CD4-positive, CD25-positive, alpha-beta regulatory T cell (primary cell): Measurements from ENCODE around the gene TNFSF8. TPM values are rescaled to one million over a fixed set of nuclear protein-coding genes. Genes with fewer than 3 reads are reported as not detected.

Experiments
- ATAC-seq, 2 donors: fragments of 150-1000 bp; cut with Tn5 transposase; one replicate each; pipeline ENCODE4 v1.10.0; 2021; ENCODE audit warnings: low read depth in 2 of 2, moderate number of reproducible peaks in 2 of 2, moderate library complexity in 1 of 2
- DNase-seq, 3 donors: peaks; one replicate each; pipeline versions ENCODE4 v3.0.0 to v3.0.0-alpha.2; 2012 to 2022; ENCODE audit warnings: mixed read lengths in 1 of 3
- H3K27ac ChIP-seq: one replicate; pipeline ENCODE4 v1.7.0; 2013; ENCODE audit warnings: mild to moderate bottlenecking, low read length; ENCODE audit not compliant: insufficient read depth, poor library complexity, severe bottlenecking
- H3K27me3 ChIP-seq: one replicate; pipeline ENCODE4 v1.7.0; 2013; ENCODE audit warnings: low read length; ENCODE audit not compliant: control insufficient read depth, insufficient read depth
- H3K36me3 ChIP-seq: one replicate; pipeline ENCODE4 v1.7.0; 2013; ENCODE audit warnings: mild to moderate bottlenecking, low read length, moderate library complexity; ENCODE audit not compliant: control insufficient read depth, insufficient read depth
- H3K4me1 ChIP-seq: 2 replicates; pipeline ENCODE4 v1.7.0; 2013; ENCODE audit warnings: mild to moderate bottlenecking, low read length; ENCODE audit not compliant: insufficient read depth, control insufficient read depth, poor library complexity, severe bottlenecking
- H3K4me3 ChIP-seq: one replicate; pipeline ENCODE4 v1.7.0; 2013; ENCODE audit warnings: low read depth, mild to moderate bottlenecking, low read length, moderate library complexity
- H3K9me3 ChIP-seq, 2 experiments: 1 replicate in 1 of 2; 2 replicates in 1 of 2; pipeline ENCODE4 v1.7.0; 2013; ENCODE audit warnings: low read length in 2 of 2, mild to moderate bottlenecking in 1 of 2, moderate library complexity in 1 of 2; ENCODE audit not compliant: control insufficient read depth in 2 of 2
- H3K27ac Mint-ChIP-seq, 3 donors: one replicate each; pipeline ENCODE4 v1.8.0; 2020 to 2022; ENCODE audit warnings: mild to moderate bottlenecking in 3 of 3, mixed read lengths in 3 of 3, moderate library complexity in 2 of 3
- H3K27me3 Mint-ChIP-seq: one replicate; pipeline ENCODE4 v1.8.0; 2022; ENCODE audit warnings: mild to moderate bottlenecking, mixed read lengths
- H3K36me3 Mint-ChIP-seq: one replicate; pipeline ENCODE4 v1.8.0; 2020; ENCODE audit warnings: mixed read lengths
- H3K4me1 Mint-ChIP-seq, 4 donors: one replicate each; pipeline ENCODE4 v1.8.0; 2020 to 2022; ENCODE audit warnings: mixed read lengths in 4 of 4, mild to moderate bottlenecking in 1 of 4
- H3K4me3 Mint-ChIP-seq, 4 donors: one replicate each; pipeline ENCODE4 v1.8.0; 2020 to 2022; ENCODE audit warnings: mild to moderate bottlenecking in 4 of 4, mixed read lengths in 4 of 4, moderate library complexity in 3 of 4
- H3K9me3 Mint-ChIP-seq, 7 donors: one replicate each; pipeline ENCODE4 v1.8.0; 2020 to 2022; ENCODE audit warnings: mixed read lengths in 7 of 7, mild to moderate bottlenecking in 3 of 7, moderate library complexity in 2 of 7
- polyA plus RNA-seq, 4 donors: library from polyadenylated mRNA; unstranded; fragments of 300-500 nt; fragmentation: Illumina TruSeq; gene quantifications; one replicate each; pipeline ENCODE4 v1.2.3, GENCODE V29; 2021
- total RNA-seq: library from RNA; stranded (reverse); gene quantifications from one replicate; pipeline ENCODE4 v1.2.3, GENCODE V29; 2022

The TNFSF8 gene
- total RNA-seq: 47.3 TPM
- 10 to 100 TPM; 31.4 to 78.1 (median 50.7) TPM for polyA plus RNA-seq

- peaks cover 0 to 2% (median 0%) of the 10 kb centered on the region in 7 donors for H3K9me3 Mint-ChIP-seq
Measured at GRCh38 chr9:114930056-114930812, at the start of gene TNFSF8. TSS of gene TNFSF8 (minus strand) at chr9:114930591. CDS start at chr9:114930303, 288 bp downstream.

GRCh38 chr9:114973216-114973615 is 42.8 kb upstream of the TNFSF8 start:
- ATAC-seq (no peak), DNase-seq (no peak)
- no peaks in the 10 kb centered on the region for H3K27me3 ChIP-seq
- no peaks in the 10 kb centered on the region for H3K36me3 Mint-ChIP-seq
- no peak overlapping the region for H3K4me3 Mint-ChIP-seq
- H3K9me3 ChIP-seq: no peaks in the 10 kb centered on the region
- H3K9me3 Mint-ChIP-seq: peaks cover 0 to 6% (median 0%) of the 10 kb centered on the region in 7 donors
- H3K27ac ChIP-seq: no peak overlapping the region
- H3K4me1 Mint-ChIP-seq: peaks cover 0 to 6% (median 3%) of the 10 kb centered on the region in 4 donors
- no peaks in the 10 kb centered on the region for H3K36me3 ChIP-seq
- no peak overlapping the region for H3K27ac Mint-ChIP-seq
- no peaks in the 10 kb centered on the region for H3K4me1 ChIP-seq
- H3K27me3 Mint-ChIP-seq: peaks cover 11% of the 10 kb centered on the region
- no peak overlapping the region for H3K4me3 ChIP-seq

More at GRCh38 chr9:114930056-114930812, at the start of gene TNFSF8:
- Mint-ChIP-seq H3K4me3 (peak within 1 kb of the TSS; percentile 93 to 100 (median 96)), H3K27me3 (no peaks in the 10 kb centered on the region), H3K4me1 (peaks cover 18 to 59% (median 35%) of the 10 kb centered on the region in 4 donors), H3K36me3 (peaks cover 12% of the 10 kb centered on the region), H3K27ac (peak within 1 kb of the TSS; percentile 97 to 100 (median 100))
- peak; percentile 79 to 84 for ATAC-seq
- Histone ChIP-seq H3K4me3 (peak within 1 kb of the TSS; percentile 94), H3K9me3 (no peaks in the 10 kb centered on the region), H3K4me1 (peaks cover 44% of the 10 kb centered on the region), H3K27ac (peak within 1 kb of the TSS; percentile 84), H3K36me3 (no peaks in the 10 kb centered on the region), H3K27me3 (no peaks in the 10 kb centered on the region)
- peak; percentile 37 to 93 (median 74) for DNase-seq

- H3K27ac ChIP-seq: no peak overlapping the region
- DNase-seq: no peak
- H3K36me3 ChIP-seq: no peaks in the 10 kb centered on the region
- H3K4me3 ChIP-seq: no peak overlapping the region
- no peaks in the 10 kb centered on the region for H3K27me3 ChIP-seq
- H3K27ac Mint-ChIP-seq: no peak overlapping the region
- peaks cover 11% of the 10 kb centered on the region for H3K27me3 Mint-ChIP-seq
- peaks cover 0 to 6% (median 0%) of the 10 kb centered on the region in 7 donors for H3K9me3 Mint-ChIP-seq
- peaks cover 0 to 11% (median 8%) of the 10 kb centered on the region in 4 donors for H3K4me1 Mint-ChIP-seq
- no peak overlapping the region for H3K4me3 Mint-ChIP-seq
- ATAC-seq: no peak
- no peaks in the 10 kb centered on the region for H3K4me1 ChIP-seq
- no peaks in the 10 kb centered on the region for H3K36me3 Mint-ChIP-seq
- H3K9me3 ChIP-seq: no peaks in the 10 kb centered on the region
Measured at GRCh38 chr9:114972510-114973136, 42.2 kb upstream of the TNFSF8 start.

GRCh38 chr9:114969269-114969668 is 38.9 kb upstream of the TNFSF8 start:
- Histone ChIP-seq H3K9me3 (no peaks in the 10 kb centered on the region), H3K27me3 (no peaks in the 10 kb centered on the region), H3K4me3 (no peak overlapping the region), H3K36me3 (no peaks in the 10 kb centered on the region), H3K27ac (no peak overlapping the region), H3K4me1 (no peaks in the 10 kb centered on the region)
- H3K4me3 Mint-ChIP-seq: no peak overlapping the region
- H3K27ac Mint-ChIP-seq: peak overlapping the region in 1 of 3 donors; percentile 7
- ATAC-seq: no peak
- H3K9me3 Mint-ChIP-seq: peaks cover 0 to 6% (median 0%) of the 10 kb centered on the region in 7 donors
- no peaks in the 10 kb centered on the region for H3K36me3 Mint-ChIP-seq
- DNase-seq: no peak
- peaks cover 0 to 13% (median 8%) of the 10 kb centered on the region in 4 donors for H3K4me1 Mint-ChIP-seq
- peaks cover 14% of the 10 kb centered on the region for H3K27me3 Mint-ChIP-seq

GRCh38 chr9:114968671-114969070 is 38.3 kb upstream of the TNFSF8 start:
- DNase-seq: no peak
- peaks cover 0 to 13% (median 8%) of the 10 kb centered on the region in 4 donors for H3K4me1 Mint-ChIP-seq
- Histone ChIP-seq H3K4me1 (no peaks in the 10 kb centered on the region), H3K27ac (no peak overlapping the region), H3K4me3 (no peak overlapping the region), H3K27me3 (no peaks in the 10 kb centered on the region), H3K36me3 (no peaks in the 10 kb centered on the region), H3K9me3 (no peaks in the 10 kb centered on the region)
- H3K4me3 Mint-ChIP-seq: no peak overlapping the region
- ATAC-seq: no peak
- no peaks in the 10 kb centered on the region for H3K36me3 Mint-ChIP-seq
- H3K27me3 Mint-ChIP-seq: peaks cover 18% of the 10 kb centered on the region
- peak overlapping the region in 1 of 3 donors; percentile 34 for H3K27ac Mint-ChIP-seq
- H3K9me3 Mint-ChIP-seq: peaks cover 0 to 3% (median 0%) of the 10 kb centered on the region in 7 donors

- DNase-seq: no peak
- Mint-ChIP-seq H3K27ac (no peak overlapping the region), H3K27me3 (peaks cover 21% of the 10 kb centered on the region), H3K36me3 (peaks cover 8% of the 10 kb centered on the region), H3K4me3 (no peak overlapping the region), H3K9me3 (peaks cover 0 to 21% (median 4%) of the 10 kb centered on the region in 7 donors), H3K4me1 (peaks cover 0 to 13% (median 8%) of the 10 kb centered on the region in 4 donors)
- no peak overlapping the region for H3K27ac ChIP-seq
- H3K4me1 ChIP-seq: no peaks in the 10 kb centered on the region
- no peak overlapping the region for H3K4me3 ChIP-seq
- no peaks in the 10 kb centered on the region for H3K36me3 ChIP-seq
- no peak for ATAC-seq
- H3K9me3 ChIP-seq: peaks cover 0 to 2% of the 10 kb centered on the region in 2 experiments
- no peaks in the 10 kb centered on the region for H3K27me3 ChIP-seq
Measured at GRCh38 chr9:114965564-114965963, 35.2 kb upstream of the TNFSF8 start.

GRCh38 chr9:114962809-114963208 is 32.4 kb upstream of the TNFSF8 start:
- Mint-ChIP-seq H3K9me3 (peaks cover 3 to 34% (median 11%) of the 10 kb centered on the region in 7 donors), H3K27me3 (peaks cover 21% of the 10 kb centered on the region), H3K4me3 (no peak overlapping the region), H3K27ac (no peak overlapping the region), H3K36me3 (peaks cover 8% of the 10 kb centered on the region), H3K4me1 (peaks cover 5 to 12% (median 8%) of the 10 kb centered on the region in 4 donors)
- DNase-seq (no peak), ATAC-seq (no peak)
- H3K9me3 ChIP-seq: peaks cover 6 to 11% of the 10 kb centered on the region in 2 experiments
- H3K36me3 ChIP-seq: no peaks in the 10 kb centered on the region
- no peaks in the 10 kb centered on the region for H3K27me3 ChIP-seq
- H3K4me3 ChIP-seq: no peak overlapping the region
- peaks cover 5% of the 10 kb centered on the region for H3K4me1 ChIP-seq
- H3K27ac ChIP-seq: no peak overlapping the region
